GM18526 (cell line): ENCODE results near the gene CILP.

Source experiments
- POLR2A ChIP-seq: IDR thresholded peaks from 3 replicates; pipeline ENCODE4 v1.6.1; 2011; ENCODE audit not compliant: insufficient read length; ENCODE audit errors: extremely low read depth

Gene CILP

GRCh38 chr15:65210770-65211481 lies at the start of gene CILP:
CILP (minus strand) TSS chr15:65211473; CDS start chr15:65209755, 1,718 bp downstream.
- TF ChIP-seq POLR2A, result no peak

GRCh38 chr15:65260968-65261367 lies 49.7 kb upstream of the CILP start:
- TF ChIP-seq POLR2A, result no peak

- no peak for TF ChIP-seq POLR2A
These were observed 48.1 kb upstream of the CILP start for GRCh38 chr15:65259367-65259797.

- no peak for TF ChIP-seq POLR2A
These were observed 47.3 kb upstream of the CILP start for GRCh38 chr15:65258375-65259262.

GRCh38 chr15:65255486-65256140 lies 44.3 kb upstream of the CILP start:
- TF ChIP-seq POLR2A, result no peak

- TF ChIP-seq POLR2A, result no peak
These were observed 43.5 kb upstream of the CILP start for GRCh38 chr15:65254758-65255157.

- TF ChIP-seq POLR2A, result no peak
These were observed 43.1 kb upstream of the CILP start for GRCh38 chr15:65254356-65254755.

GRCh38 chr15:65249641-65250040 lies 38.4 kb upstream of the CILP start:
- no peak for TF ChIP-seq POLR2A

- TF ChIP-seq POLR2A, result no peak
These were observed 37.4 kb upstream of the CILP start for GRCh38 chr15:65248511-65249255.

- no peak for TF ChIP-seq POLR2A
These were observed 35.7 kb upstream of the CILP start for GRCh38 chr15:65246939-65247338.

GRCh38 chr15:65246026-65246714 lies 34.9 kb upstream of the CILP start:
- no peak for TF ChIP-seq POLR2A

GRCh38 chr15:65245096-65245856 lies 34.0 kb upstream of the CILP start:
- no peak for TF ChIP-seq POLR2A

- TF ChIP-seq POLR2A, result no peak
These were observed 33.4 kb upstream of the CILP start for GRCh38 chr15:65244638-65245037.

GRCh38 chr15:65233696-65234095 lies 22.4 kb upstream of the CILP start:
- no peak for TF ChIP-seq POLR2A
